ENCODE data around the gene PTPRE.

- TF ChIP-seq CTCF (IDR thresholded peaks at IDR 0.05) = no peak
- no peak for TF ChIP-seq POLR2A (IDR thresholded peaks at IDR 0.05)
Observed at GRCh38 chr10:127920306-127921074, 13.6 kb downstream of the PTPRE start.

Data from upper lobe of left lung (tissue), 4 donors.